CD14-positive monocyte (primary cell): ENCODE data around the gene FGFR1OP2. TPM values are rescaled to one million over a fixed set of nuclear protein-coding genes. Genes with fewer than 3 reads are reported as not detected.

Experiments used
- DNase-seq, 3 donors: peaks; one replicate each; pipeline ENCODE4 v3.0.0-alpha.2; 2011 to 2022
- H2AFZ ChIP-seq: 2 replicates; pipeline ENCODE4 v1.6.0; 2012; ENCODE audit warnings: mild to moderate bottlenecking, low read depth, low read length, inconsistent platforms; ENCODE audit not compliant: insufficient read depth, poor library complexity, severe bottlenecking
- H3K27ac ChIP-seq, 2 donors: 1 replicate in 1 of 2; 2 replicates in 1 of 2; pipeline ENCODE4 v1.5.1; 2012 to 2013; ENCODE audit warnings: low read length in 2 of 2, control low read depth in 1 of 2, inconsistent platforms in 1 of 2, low read depth in 1 of 2, mild to moderate bottlenecking in 1 of 2
- H3K27me3 ChIP-seq, 2 donors: one replicate each; pipeline versions ENCODE4 v1.6.0 to v1.6.1; 2011 to 2013; ENCODE audit warnings: low read length in 2 of 2; ENCODE audit not compliant: control insufficient read depth in 2 of 2, insufficient read depth in 2 of 2
- H3K36me3 ChIP-seq, 2 donors: replicated peaks in 1 of 2; 1 replicate in 1 of 2; 2 replicates in 1 of 2; pipeline versions ENCODE4 v1.5.1 to v1.6.1; 2012 to 2013; ENCODE audit warnings: low read length in 2 of 2, control low read depth in 1 of 2, inconsistent platforms in 1 of 2, mild to moderate bottlenecking in 1 of 2; ENCODE audit not compliant: insufficient read depth in 2 of 2, control insufficient read depth in 1 of 2
- H3K4me1 ChIP-seq, 2 donors: 1 replicate in 1 of 2; 2 replicates in 1 of 2; pipeline versions ENCODE4 v1.5.1 to v1.6.1; 2012 to 2013; ENCODE audit warnings: low read length in 2 of 2, control low read depth in 1 of 2, inconsistent platforms in 1 of 2, mild to moderate bottlenecking in 1 of 2, moderate library complexity in 1 of 2; ENCODE audit not compliant: insufficient read depth in 2 of 2, control insufficient read depth in 1 of 2
- H3K4me2 ChIP-seq: replicated peaks from 2 replicates; pipeline ENCODE3; 2012; ENCODE audit warnings: low read length, moderate library complexity, mild to moderate bottlenecking; ENCODE audit not compliant: poor library complexity, severe bottlenecking; ENCODE audit errors: extremely low read depth
- H3K4me3 ChIP-seq, 3 experiments: fragments of 200-600 bp in 1 of 3; sonication (generic) in 1 of 3; replicated peaks in 1 of 3; 1 replicate in 2 of 3; 2 replicates in 1 of 3; pipeline ENCODE4 v1.5.1; 2011 to 2013; ENCODE audit warnings: low read length in 3 of 3, mild to moderate bottlenecking in 3 of 3, control low read depth in 2 of 3, low read depth in 2 of 3, inconsistent platforms in 1 of 3, moderate library complexity in 1 of 3
- H3K79me2 ChIP-seq: 2 replicates; pipeline ENCODE4 v1.6.0; 2012; ENCODE audit warnings: mild to moderate bottlenecking, control low read depth, inconsistent platforms, low read length, moderate library complexity; ENCODE audit not compliant: insufficient read depth
- H3K9ac ChIP-seq: 2 replicates; pipeline ENCODE4 v1.6.0; 2017; ENCODE audit warnings: low read length, mild to moderate bottlenecking; ENCODE audit not compliant: insufficient read depth, poor library complexity, severe bottlenecking
- H3K9me3 ChIP-seq, 2 donors: replicated peaks in 1 of 2; 1 replicate in 1 of 2; 2 replicates in 1 of 2; pipeline versions ENCODE4 v1.5.1 to v1.6.1; 2012 to 2013; ENCODE audit warnings: low read length in 2 of 2, control low read depth in 1 of 2; ENCODE audit not compliant: control insufficient read depth in 1 of 2, insufficient read depth in 1 of 2
- H4K20me1 ChIP-seq: 2 replicates; pipeline ENCODE4 v1.6.0; 2012; ENCODE audit warnings: mild to moderate bottlenecking, low read length, control low read depth, moderate library complexity; ENCODE audit not compliant: insufficient read depth
- H3K27ac Mint-ChIP-seq, 7 donors: one replicate each; pipeline ENCODE4 v1.8.0; 2020; ENCODE audit warnings: mild to moderate bottlenecking in 7 of 7, mixed read lengths in 7 of 7, moderate library complexity in 6 of 7, inconsistent platforms in 2 of 7
- H3K27me3 Mint-ChIP-seq, 3 donors: one replicate each; pipeline ENCODE4 v1.8.0; 2021 to 2022; ENCODE audit warnings: low read depth in 3 of 3, mild to moderate bottlenecking in 3 of 3, mixed read lengths in 3 of 3, moderate library complexity in 3 of 3, inconsistent platforms in 1 of 3
- H3K36me3 Mint-ChIP-seq, 2 donors: one replicate each; pipeline ENCODE4 v1.8.0; 2020; ENCODE audit warnings: mixed read lengths in 2 of 2, inconsistent platforms in 1 of 2, mild to moderate bottlenecking in 1 of 2
- H3K4me1 Mint-ChIP-seq: one replicate; pipeline ENCODE4 v1.8.0; 2020; ENCODE audit warnings: mild to moderate bottlenecking, mixed read lengths
- H3K4me3 Mint-ChIP-seq, 2 donors: one replicate each; pipeline ENCODE4 v1.8.0; 2020; ENCODE audit warnings: mild to moderate bottlenecking in 2 of 2, mixed read lengths in 2 of 2, moderate library complexity in 1 of 2
- H3K9me3 Mint-ChIP-seq, 7 donors: one replicate each; pipeline ENCODE4 v1.8.0; 2020 to 2022; ENCODE audit warnings: mixed read lengths in 7 of 7, mild to moderate bottlenecking in 6 of 7, moderate library complexity in 6 of 7, inconsistent platforms in 2 of 7
- WGBS: methylation state at CpG from one replicate; pipeline ENCODE4 v1.1.5; 2013; ENCODE audit warnings: missing lambda C conversion rate; ENCODE audit not compliant: insufficient coverage; 5-methylcytosine and 5-hydroxymethylcytosine counted together
- intact Hi-C, 2 donors: fragments of 100-400 bp; cut with micrococcal nuclease; formaldehyde crosslinking; loops; one replicate each; pipeline versions ENCODE4 v1.15.0 to v1.15.1; 2023
- polyA plus RNA-seq, 3 donors: library from polyadenylated mRNA; depleted of rRNA in 1 of 3; unstranded in 2 of 3; stranded (reverse) in 1 of 3; fragments of 300-500 nt in 2 of 3; fragments of >200 nt in 1 of 3; fragmentation: Illumina TruSeq in 2 of 3; gene quantifications; 1 replicate in 2 of 3; 2 replicates in 1 of 3; pipeline ENCODE4 v1.2.3, GENCODE V29; 2012 to 2021
- TF ChIP-seq, protein P1 (sequence below): fragments of 200-600 bp; IDR thresholded peaks from one replicate; pipeline ENCODE4 v1.8.0; 2022; ENCODE audit warnings: antibody characterized with exemption, mild to moderate bottlenecking

The FGFR1OP2 gene
- polyA plus RNA-seq, 3 donors = 29.8 to 68.9 (median 66.4) TPM

DNA sequence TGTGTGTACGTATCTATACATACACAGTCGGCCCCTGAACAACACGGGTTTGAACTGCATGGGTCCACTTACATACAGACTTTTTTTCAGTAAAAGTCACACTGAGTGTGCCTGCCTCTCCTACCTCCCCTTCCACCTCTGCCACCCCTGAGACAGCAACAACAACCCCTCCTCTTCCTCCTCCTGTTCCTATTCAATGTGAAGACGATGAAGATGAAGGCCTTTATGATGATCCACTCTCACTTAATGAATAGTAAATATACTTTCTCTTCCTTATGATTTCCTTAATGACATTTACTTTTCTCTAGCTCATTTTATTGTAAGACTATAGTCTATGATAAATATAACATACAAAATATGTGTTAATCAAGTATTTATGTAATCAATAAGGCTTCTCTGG is 50.4 kb downstream of the FGFR1OP2 start:
- H4K20me1 ChIP-seq = peaks cover 4% of the 10 kb centered on the region
- peaks cover 14% of the 10 kb centered on the region in 2 donors for H3K4me1 ChIP-seq
- no peak overlapping the region for H3K4me2 ChIP-seq
- TF ChIP-seq, protein P1, sequence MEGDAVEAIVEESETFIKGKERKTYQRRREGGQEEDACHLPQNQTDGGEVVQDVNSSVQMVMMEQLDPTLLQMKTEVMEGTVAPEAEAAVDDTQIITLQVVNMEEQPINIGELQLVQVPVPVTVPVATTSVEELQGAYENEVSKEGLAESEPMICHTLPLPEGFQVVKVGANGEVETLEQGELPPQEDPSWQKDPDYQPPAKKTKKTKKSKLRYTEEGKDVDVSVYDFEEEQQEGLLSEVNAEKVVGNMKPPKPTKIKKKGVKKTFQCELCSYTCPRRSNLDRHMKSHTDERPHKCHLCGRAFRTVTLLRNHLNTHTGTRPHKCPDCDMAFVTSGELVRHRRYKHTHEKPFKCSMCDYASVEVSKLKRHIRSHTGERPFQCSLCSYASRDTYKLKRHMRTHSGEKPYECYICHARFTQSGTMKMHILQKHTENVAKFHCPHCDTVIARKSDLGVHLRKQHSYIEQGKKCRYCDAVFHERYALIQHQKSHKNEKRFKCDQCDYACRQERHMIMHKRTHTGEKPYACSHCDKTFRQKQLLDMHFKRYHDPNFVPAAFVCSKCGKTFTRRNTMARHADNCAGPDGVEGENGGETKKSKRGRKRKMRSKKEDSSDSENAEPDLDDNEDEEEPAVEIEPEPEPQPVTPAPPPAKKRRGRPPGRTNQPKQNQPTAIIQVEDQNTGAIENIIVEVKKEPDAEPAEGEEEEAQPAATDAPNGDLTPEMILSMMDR = no peak
- Mint-ChIP-seq H3K9me3 (no peaks in the 10 kb centered on the region), H3K4me1 (peaks cover 15% of the 10 kb centered on the region), H3K36me3 (peaks cover 52 to 70% of the 10 kb centered on the region in 2 donors), H3K27me3 (peaks cover 0 to 2% (median 0%) of the 10 kb centered on the region in 3 donors), H3K27ac (peak overlapping the region; percentile 68 to 88 (median 79)), H3K4me3 (no peak overlapping the region)
- H3K9ac ChIP-seq = no peak overlapping the region
- peak overlapping the region in 1 of 2 donors; percentile 70 for H3K27ac ChIP-seq
- no peak for DNase-seq
- no CpG with 5 or more reads among the region's 4 CpGs for WGBS
- H3K36me3 ChIP-seq = peaks cover 25 to 80% of the 10 kb centered on the region in 2 donors
- H3K4me3 ChIP-seq = no peak overlapping the region
- intact Hi-C loops = no loop called here
- no peak overlapping the region for H2AFZ ChIP-seq
- peaks cover 32% of the 10 kb centered on the region for H3K79me2 ChIP-seq
- H3K27me3 ChIP-seq = no peaks in the 10 kb centered on the region
- H3K9me3 ChIP-seq = no peaks in the 10 kb centered on the region

DNA sequence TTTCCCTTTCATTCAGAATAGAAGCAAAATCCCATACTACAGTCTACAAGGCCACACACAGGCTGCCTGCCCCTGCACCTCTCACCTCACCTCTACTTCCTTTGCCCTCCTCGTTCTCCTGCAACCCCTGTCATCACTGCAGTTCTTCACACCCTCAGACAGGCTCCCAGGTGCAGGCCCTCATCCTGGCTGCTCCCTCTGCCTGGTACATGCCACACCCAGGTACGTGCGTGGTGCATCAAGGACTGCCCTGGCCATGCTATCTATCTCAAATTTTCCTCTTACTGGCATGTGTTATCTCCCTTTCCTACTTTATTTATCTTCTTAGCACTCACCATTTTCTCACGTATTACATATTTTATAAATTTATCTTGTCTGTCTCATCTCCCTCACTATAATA is 51.6 kb downstream of the FGFR1OP2 start:
- 78% methylated on average over 3 of the region's 4 CpGs for WGBS
- H3K27ac Mint-ChIP-seq = peak overlapping the region in 5 of 7 donors; percentile 33 to 81 (median 53)
- peak overlapping the region in 1 of 2 donors; percentile 41 for H3K27ac ChIP-seq
- H4K20me1 ChIP-seq = peaks cover 4% of the 10 kb centered on the region
- peaks cover 14% of the 10 kb centered on the region in 2 donors for H3K4me1 ChIP-seq
- intact Hi-C loops = no loop called here
- no peaks in the 10 kb centered on the region for H3K9me3 Mint-ChIP-seq
- H3K36me3 Mint-ChIP-seq = peaks cover 50 to 66% of the 10 kb centered on the region in 2 donors
- H3K27me3 ChIP-seq = no peaks in the 10 kb centered on the region
- DNase-seq = no peak
- H3K79me2 ChIP-seq = peaks cover 30% of the 10 kb centered on the region
- H2AFZ ChIP-seq = no peak overlapping the region
- H3K4me2 ChIP-seq = no peak overlapping the region
- H3K36me3 ChIP-seq = peaks cover 36 to 78% of the 10 kb centered on the region in 2 donors
- TF ChIP-seq, protein P1 = no peak
- peaks cover 0 to 2% (median 0%) of the 10 kb centered on the region in 3 donors for H3K27me3 Mint-ChIP-seq
- no peak overlapping the region for H3K4me3 Mint-ChIP-seq
- H3K4me3 ChIP-seq = no peak overlapping the region
- peaks cover 15% of the 10 kb centered on the region for H3K4me1 Mint-ChIP-seq
- H3K9ac ChIP-seq = no peak overlapping the region
- no peaks in the 10 kb centered on the region for H3K9me3 ChIP-seq
